NOMO-1 treated with dmso at 0.1 percent for 144 hours (cell line): ENCODE measurements around the gene RNASE1.
A peak's percentile ranks its signal among the peaks of the same experiment; 100 is the strongest.

Experiments
- DNase-seq: peaks from one replicate; lab custom pipeline; 2025; ENCODE audit not compliant: unreplicated experiment; lab: John Stamatoyannopoulos, UW

The RNASE1 gene

GRCh38 chr14:20808162-20808483 lies 5.5 kb upstream of the RNASE1 start:
- DNase-seq: no peak

- no peak for DNase-seq
Measured at GRCh38 chr14:20807304-20808161, 4.9 kb upstream of the RNASE1 start.

GRCh38 chr14:20805485-20805884 lies 2.8 kb upstream of the RNASE1 start:
- no peak for DNase-seq

- no peak for DNase-seq
Measured at GRCh38 chr14:20803223-20803622, 579 bp upstream of the RNASE1 start.

- DNase-seq: no peak
Measured at GRCh38 chr14:20801726-20802125, 918 bp downstream of the RNASE1 start.

GRCh38 chr14:20799892-20800544 lies 2.6 kb downstream of the RNASE1 start:
- peak; percentile 90 for DNase-seq

GRCh38 chr14:20799456-20799891 lies 3.2 kb downstream of the RNASE1 start:
- no peak for DNase-seq

- no peak for DNase-seq
Measured at GRCh38 chr14:20798932-20799331, 3.7 kb downstream of the RNASE1 start.

- no peak for DNase-seq
Measured at GRCh38 chr14:20798318-20798717, 4.3 kb downstream of the RNASE1 start.

- DNase-seq: no peak
Measured at GRCh38 chr14:20797164-20797563, 5.5 kb downstream of the RNASE1 start.

GRCh38 chr14:20794644-20795369 lies 7.8 kb downstream of the RNASE1 start:
- peak; percentile 90 for DNase-seq

GRCh38 chr14:20792556-20792955 lies 10.1 kb downstream of the RNASE1 start:
- no peak for DNase-seq

- no peak for DNase-seq
Measured at GRCh38 chr14:20791597-20791996, 11.0 kb downstream of the RNASE1 start.

- peak; percentile 53 for DNase-seq
Measured at GRCh38 chr14:20791187-20791586, 11.5 kb downstream of the RNASE1 start.

GRCh38 chr14:20790464-20791116 lies 12.1 kb downstream of the RNASE1 start:
- no peak for DNase-seq

- DNase-seq: no peak
Measured at GRCh38 chr14:20789230-20789813, 13.3 kb downstream of the RNASE1 start.

- no peak for DNase-seq
Measured at GRCh38 chr14:20787025-20787424, 15.6 kb downstream of the RNASE1 start.

GRCh38 chr14:20782280-20782890 lies 20.3 kb downstream of the RNASE1 start:
- peak; percentile 44 for DNase-seq

GRCh38 chr14:20781803-20782202 lies 20.8 kb downstream of the RNASE1 start:
- DNase-seq: no peak

GRCh38 chr14:20775901-20776300 lies 26.7 kb downstream of the RNASE1 start:
- DNase-seq: peak; percentile 31

- no peak for DNase-seq
Measured at GRCh38 chr14:20775043-20775442, 27.6 kb downstream of the RNASE1 start.
